ENCODE data around the gene KLHL29.

KLHL29 gene

DNA sequence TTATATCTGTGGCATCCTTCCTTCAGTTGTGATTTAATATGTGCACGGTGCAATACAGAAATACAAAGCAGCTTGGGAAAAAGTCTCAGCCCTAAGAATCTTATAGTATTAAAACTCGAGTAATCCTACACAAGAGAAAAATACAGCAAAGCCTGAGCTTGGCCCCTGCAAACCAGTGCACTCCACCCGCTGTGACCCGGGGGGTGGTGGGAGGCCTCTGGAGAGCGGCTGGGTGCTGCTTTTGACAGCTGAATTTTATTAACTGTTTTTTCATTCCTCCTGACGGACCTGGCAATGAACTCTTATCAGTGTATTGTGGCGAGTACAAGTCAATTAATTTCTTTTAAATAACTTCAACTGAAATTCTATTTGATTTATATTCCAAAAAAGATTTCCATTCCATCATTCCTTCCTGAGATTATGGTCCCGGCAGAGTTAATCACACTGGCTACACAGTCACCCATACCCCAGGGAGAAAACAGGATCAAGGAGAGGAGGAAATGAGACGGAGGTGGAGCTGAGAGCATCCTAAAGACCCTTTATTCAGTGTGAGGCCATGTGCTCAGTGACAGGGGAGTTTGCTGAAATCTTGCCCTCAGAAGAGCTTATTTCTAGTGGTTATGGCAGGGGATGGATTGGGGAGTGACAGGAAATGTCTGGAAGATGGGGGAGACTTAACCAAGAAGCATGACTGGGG is 124.8 kb downstream of the KLHL29 start:
- TF ChIP-seq, protein P1, sequence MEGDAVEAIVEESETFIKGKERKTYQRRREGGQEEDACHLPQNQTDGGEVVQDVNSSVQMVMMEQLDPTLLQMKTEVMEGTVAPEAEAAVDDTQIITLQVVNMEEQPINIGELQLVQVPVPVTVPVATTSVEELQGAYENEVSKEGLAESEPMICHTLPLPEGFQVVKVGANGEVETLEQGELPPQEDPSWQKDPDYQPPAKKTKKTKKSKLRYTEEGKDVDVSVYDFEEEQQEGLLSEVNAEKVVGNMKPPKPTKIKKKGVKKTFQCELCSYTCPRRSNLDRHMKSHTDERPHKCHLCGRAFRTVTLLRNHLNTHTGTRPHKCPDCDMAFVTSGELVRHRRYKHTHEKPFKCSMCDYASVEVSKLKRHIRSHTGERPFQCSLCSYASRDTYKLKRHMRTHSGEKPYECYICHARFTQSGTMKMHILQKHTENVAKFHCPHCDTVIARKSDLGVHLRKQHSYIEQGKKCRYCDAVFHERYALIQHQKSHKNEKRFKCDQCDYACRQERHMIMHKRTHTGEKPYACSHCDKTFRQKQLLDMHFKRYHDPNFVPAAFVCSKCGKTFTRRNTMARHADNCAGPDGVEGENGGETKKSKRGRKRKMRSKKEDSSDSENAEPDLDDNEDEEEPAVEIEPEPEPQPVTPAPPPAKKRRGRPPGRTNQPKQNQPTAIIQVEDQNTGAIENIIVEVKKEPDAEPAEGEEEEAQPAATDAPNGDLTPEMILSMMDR (conservative IDR thresholded peaks at IDR 0.05): no peak
- TF ChIP-seq ZFX (IDR thresholded peaks at IDR 0.05): no peak
- no peak overlapping the region for H3K27ac ChIP-seq

DNA sequence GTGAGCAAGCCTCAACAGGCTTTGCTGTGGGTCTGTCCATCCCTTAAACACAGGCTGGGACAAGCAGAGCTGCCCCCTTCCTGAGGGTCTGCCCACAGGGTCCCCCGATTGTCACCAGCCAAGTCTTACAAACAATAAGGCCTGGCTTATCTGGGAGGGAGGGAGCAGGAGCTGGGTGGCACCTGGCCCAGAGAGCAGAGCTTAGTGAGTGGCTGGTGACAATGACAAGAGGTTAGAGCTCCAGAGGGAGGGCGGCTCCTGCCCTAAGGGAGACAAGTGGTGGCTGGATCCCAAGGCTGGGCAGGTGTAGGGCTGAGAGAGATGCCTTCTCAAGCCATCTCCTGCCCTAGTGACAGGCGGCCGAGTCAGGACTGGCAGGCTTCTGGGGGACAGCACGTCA is 125.5 kb downstream of the KLHL29 start:
- no peak for TF ChIP-seq ZFX (IDR thresholded peaks at IDR 0.05)
- TF ChIP-seq, protein P1 (conservative IDR thresholded peaks at IDR 0.05): no peak
- H3K27ac ChIP-seq: no peak overlapping the region

DNA sequence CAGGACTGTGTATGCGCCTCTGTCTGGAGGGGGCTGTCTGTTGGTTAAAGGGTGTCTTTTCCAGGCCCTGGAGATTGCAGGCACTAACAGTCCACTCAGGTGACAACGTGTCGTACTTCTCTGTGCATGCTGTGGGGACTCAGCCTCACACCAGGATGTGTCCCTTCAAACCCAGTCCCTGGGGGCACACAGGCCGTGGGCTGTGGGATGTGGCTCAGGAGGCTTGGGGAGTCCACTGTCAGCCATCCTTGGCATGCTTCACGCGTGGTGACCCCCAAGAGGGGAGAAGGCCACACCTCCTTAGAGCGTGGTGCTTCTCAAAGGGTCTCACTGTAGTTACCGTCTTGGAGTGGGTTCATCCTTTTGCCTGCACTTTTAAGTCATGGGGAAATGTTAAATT is 127.8 kb downstream of the KLHL29 start:
- TF ChIP-seq, protein P1 (conservative IDR thresholded peaks at IDR 0.05): no peak
- TF ChIP-seq ZFX (IDR thresholded peaks at IDR 0.05): no peak
- H3K27ac ChIP-seq: no peak overlapping the region

DNA sequence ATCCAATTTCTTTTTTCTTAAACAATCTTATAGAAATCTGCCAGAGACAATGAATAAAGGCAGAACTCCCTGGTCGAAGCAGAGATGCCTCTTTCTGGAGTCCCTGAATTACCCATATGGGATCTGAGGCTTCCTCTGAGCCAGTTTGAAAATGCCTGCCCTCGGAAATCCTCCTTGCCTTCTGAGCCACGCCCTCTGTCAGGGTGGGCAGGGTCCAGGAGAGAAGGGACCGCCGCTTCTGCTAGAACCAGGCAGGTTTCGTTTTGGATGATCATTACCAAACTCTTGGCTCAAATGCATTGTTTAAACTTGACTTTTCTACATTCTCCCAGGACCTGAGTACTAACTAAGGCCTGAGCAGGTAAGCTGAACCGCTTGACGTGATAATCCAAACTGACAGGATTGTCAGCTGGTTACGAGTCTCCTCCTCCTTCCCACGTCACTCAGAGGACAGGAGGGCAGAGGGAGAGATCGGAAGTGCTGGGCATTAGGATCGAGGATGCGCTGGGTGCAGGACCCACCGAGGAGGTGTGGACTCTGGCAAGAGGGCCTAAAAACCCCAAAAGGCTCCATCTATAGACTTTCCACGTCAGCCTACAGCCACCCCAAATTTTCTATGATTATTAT is 128.4 kb downstream of the KLHL29 start:
- H3K27ac ChIP-seq: no peak overlapping the region

DNA sequence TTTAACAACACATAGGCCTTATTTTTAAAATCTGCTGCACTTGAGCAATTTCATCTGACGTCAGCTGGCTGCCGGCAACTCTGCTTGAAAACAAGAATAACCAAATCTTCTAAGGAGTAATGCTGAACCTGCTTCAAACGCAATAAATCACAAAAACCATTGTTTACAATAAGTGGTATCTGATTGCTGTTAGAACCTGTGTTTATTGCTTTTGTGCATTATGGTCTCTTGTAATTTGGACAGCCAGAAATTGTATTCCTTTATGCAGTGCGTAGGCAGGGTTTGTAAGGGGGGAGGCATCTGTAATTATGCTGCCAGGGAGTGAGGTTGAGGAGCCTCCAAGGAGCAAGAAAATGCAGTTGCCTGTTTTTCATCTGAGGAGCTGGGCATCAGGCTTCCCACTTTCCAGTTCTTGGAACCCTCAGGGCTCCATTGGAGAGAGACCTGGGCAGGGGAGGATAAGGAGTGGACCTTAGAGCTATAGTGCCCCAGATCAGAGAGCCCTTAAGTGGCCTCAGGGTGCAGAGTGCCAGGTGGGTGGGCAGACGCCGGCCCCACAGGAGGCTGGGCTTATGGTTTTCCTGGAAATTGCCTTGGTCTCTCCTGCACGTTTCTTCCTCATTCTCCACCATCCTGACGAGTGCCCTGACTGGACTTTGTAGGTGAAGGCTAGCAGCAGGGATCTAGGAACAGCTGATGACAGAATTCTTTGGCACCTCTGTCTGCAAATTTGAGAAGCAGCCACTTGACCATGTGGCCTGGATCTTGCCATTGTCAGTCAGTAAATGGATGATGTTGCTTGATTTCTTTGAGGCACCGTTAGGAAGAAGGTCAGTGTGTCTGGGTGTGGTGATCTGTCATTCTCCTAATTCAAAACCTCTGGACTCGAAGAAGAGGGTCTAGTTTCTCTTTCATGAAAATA is 129.2 kb downstream of the KLHL29 start:
- no peak for TF ChIP-seq ZFX (IDR thresholded peaks at IDR 0.05)
- TF ChIP-seq, protein P1 (conservative IDR thresholded peaks at IDR 0.05): no peak
- no peak overlapping the region for H3K27ac ChIP-seq

More for the DNA sequence above, 128.4 kb downstream of the KLHL29 start:
- TF ChIP-seq ZFX (IDR thresholded peaks at IDR 0.05): no peak
- TF ChIP-seq, protein P1 (conservative IDR thresholded peaks at IDR 0.05): no peak

DNA sequence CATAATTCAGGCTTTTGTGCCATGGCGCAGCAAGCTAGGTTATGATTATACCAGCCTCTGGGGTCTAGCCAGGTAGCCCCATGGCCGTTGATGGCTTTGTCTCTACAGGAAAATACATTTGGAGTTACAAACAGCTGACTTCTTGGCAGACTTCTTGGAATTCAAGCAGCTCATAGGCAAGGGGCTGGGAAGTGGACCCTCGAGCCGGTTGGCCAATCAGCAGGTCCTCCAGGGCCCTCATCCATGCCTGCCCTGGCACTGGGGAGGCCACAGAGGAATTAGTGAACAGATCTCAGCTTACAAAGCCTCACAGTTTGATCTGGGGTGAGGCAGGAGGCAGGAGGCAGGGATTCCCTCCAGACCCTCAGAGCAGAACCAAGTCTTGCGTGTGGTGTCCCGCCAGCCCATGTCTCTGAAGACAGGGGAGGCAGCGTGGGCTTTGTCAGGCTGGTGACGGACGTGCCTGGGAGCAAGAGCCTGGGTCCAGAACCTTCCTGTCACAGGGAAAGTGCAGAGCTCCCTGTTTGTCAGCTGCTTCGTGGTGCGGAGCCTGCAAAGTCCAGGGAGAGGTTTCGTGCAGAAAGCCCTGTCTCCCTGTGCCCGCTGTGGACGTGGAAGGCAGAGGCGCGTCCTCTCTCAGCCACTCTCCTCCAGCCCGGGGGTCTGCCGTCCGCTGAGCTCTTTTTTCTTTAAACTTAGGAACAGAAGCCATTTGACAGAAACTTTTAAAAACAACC is 131.7 kb downstream of the KLHL29 start:
- no peak overlapping the region for H3K27ac ChIP-seq
- TF ChIP-seq, protein P1 (conservative IDR thresholded peaks at IDR 0.05): no peak
- TF ChIP-seq ZFX (IDR thresholded peaks at IDR 0.05): no peak
